NCI-H2029 treated with DMSO at 0.1 percent for 48 hours (cell line): ENCODE results near the gene SLC17A9.

Experiments
- DNase-seq: peaks from one replicate; lab custom pipeline; 2025; lab: John Stamatoyannopoulos, UW

The SLC17A9 gene

DNA sequence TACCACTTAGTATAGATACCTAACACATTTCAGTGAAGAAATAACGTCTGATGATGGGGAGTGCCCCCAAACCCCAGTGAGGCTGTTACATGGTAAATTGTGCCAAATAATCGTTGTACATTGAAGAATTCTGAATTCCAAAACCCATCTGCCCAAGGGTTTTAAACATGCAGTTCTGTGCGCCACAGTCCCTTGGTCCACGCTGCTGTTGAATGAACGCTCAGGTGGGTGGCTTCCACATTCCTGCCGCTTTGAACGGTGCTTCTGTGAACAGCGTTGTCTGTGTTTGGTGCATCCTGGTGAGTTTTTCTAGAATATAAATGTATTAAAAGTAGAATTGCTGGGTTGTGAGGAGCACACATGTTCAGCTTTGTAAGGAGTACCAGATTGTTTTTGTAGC is 11.6 kb upstream of the SLC17A9 start:
- no peak for DNase-seq

DNA sequence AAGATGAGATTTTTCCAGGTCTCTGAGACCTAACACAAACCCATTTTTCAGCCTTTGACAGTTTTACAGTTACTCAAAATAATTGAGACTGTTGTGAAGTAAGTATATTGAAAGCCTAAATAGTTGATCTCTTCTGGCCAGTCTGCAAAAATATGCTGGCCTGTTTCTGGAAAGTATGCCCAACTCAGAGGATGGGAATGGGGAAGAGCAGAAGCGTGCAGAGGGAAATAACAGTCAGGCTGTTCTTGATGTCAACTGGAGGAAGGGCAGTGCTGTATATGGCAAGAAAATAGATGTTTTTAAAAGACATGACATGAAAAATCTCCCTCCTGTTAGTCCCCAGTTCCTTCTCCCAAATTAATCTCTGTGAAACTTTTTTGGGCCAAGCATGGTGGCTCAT is 10.7 kb upstream of the SLC17A9 start:
- no peak for DNase-seq

- no peak for DNase-seq
Measured at GRCh38 chr20:62942456-62942855, 10.1 kb upstream of the SLC17A9 start.

- no peak for DNase-seq
Measured at GRCh38 chr20:62943396-62943795, 9.1 kb upstream of the SLC17A9 start.

- DNase-seq, result no peak
Measured at GRCh38 chr20:62944184-62944583, 8.3 kb upstream of the SLC17A9 start.

- no peak for DNase-seq
Measured at GRCh38 chr20:62944746-62945145, 7.8 kb upstream of the SLC17A9 start.

DNA sequence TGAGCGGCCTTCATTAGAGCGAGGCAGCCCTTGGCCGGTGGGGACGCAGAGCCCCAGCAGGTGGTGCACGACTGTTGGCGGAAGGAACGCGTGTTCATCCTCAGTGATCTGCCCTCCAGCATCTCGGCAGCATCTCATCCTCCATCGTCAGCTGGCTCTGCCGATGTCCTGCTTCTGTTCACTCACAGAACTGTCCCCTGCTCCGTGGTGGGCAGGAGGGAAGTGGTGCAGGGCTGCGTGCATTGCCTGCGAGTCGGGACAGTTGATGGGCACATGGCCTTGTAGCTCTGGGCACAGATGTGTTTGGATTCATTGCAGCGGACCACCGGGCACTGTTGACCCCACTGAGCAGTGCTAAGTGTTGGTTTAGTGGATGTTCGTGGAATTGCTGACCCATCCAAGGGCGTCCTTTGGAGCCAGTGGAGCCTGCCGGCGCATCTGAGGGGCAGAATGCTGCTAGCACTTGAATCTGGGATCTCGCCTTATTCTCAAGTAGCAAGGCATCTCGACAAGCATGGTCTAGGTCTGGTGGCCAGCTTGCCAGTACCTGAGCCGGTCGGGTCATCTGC is 6.7 kb upstream of the SLC17A9 start:
- DNase-seq, result no peak

DNA sequence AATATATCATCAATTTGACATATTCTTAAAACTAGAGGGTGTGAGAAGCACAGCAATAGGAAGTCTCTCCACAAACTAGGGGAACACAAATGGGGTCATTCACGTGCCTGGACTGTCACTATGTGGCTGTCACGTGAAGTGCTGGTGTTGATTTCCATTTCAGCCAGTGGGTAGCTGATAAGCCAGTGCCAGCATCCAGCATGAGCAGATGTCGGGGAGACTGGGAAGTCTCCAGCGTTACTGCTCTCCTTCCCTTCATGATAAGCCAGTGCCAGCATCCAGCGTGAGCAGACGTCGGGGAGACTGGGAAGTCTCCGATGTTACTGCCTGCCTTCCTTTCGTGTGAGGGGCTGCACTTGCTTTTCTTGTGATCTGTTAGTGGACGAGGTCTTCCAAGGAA is 5.6 kb upstream of the SLC17A9 start:
- no peak for DNase-seq

DNA sequence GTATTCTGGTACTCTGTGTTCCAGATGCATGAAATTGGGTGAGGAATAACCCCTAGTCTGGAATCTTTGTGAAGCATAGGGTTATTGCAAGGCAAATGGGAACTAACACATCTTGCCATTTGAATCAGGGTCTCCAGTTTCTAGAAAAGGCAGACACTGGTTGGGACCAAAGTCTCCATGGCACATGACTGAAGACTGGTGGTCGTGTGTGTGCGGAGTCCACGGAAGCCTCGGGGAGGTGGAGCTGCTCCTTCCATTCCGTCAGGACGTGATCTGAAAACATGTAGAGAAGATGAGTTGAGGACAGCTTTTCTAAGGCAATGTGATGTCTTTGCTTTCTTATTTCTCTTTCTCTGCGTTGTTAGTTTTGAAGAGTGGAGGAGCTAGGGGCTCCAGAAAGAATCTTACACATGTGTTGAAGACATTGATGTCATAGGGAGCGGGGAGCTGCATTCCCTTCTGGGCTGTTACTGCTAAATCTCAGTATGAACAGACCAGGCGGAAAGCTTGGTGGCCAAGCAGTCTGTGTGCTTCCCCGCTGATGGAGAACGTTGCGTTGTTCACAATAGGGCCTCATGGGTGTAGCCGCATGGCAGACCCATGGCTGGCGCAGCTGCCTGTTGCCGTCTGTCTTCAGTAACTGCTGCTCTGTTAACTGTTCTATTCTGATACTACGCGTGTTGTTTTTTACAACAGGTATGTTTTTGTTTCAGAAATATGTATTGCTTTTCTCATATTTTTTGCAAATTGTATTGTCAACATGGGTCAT is 4.8 kb upstream of the SLC17A9 start:
- no peak for DNase-seq

GRCh38 chr20:62949153-62949821 is 3.2 kb upstream of the SLC17A9 start:
- no peak for DNase-seq

- no peak for DNase-seq
Measured at GRCh38 chr20:62949962-62950361, 2.5 kb upstream of the SLC17A9 start.

- no peak for DNase-seq
Measured at GRCh38 chr20:62950741-62951140, 1.8 kb upstream of the SLC17A9 start.

- DNase-seq, result no peak
Measured at GRCh38 chr20:62951143-62951895, 1.2 kb upstream of the SLC17A9 start.

DNA sequence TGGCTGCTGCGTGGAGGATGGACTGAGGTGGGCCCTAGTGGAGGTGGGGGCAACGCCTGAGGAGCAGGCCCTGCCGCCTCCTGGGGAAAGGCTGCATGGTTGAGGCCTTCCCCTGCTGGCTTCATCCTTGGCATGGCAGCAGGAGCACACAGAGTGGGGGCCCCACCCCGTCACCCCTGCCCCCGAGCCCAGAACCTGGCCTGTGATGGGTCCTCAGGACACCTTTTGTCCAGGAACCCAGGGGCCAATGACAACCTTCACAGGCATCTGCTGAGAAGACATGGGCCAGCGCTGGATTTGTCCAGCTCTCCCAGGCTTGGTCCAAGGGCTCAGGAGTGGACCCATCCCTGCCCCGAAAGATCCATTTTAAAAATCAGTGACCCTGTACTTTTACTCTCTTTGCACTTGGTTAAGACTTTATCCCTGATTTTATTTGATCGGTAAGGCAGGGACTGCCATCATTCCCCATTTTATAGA is 575 bp upstream of the SLC17A9 start:
- no peak for DNase-seq

DNA sequence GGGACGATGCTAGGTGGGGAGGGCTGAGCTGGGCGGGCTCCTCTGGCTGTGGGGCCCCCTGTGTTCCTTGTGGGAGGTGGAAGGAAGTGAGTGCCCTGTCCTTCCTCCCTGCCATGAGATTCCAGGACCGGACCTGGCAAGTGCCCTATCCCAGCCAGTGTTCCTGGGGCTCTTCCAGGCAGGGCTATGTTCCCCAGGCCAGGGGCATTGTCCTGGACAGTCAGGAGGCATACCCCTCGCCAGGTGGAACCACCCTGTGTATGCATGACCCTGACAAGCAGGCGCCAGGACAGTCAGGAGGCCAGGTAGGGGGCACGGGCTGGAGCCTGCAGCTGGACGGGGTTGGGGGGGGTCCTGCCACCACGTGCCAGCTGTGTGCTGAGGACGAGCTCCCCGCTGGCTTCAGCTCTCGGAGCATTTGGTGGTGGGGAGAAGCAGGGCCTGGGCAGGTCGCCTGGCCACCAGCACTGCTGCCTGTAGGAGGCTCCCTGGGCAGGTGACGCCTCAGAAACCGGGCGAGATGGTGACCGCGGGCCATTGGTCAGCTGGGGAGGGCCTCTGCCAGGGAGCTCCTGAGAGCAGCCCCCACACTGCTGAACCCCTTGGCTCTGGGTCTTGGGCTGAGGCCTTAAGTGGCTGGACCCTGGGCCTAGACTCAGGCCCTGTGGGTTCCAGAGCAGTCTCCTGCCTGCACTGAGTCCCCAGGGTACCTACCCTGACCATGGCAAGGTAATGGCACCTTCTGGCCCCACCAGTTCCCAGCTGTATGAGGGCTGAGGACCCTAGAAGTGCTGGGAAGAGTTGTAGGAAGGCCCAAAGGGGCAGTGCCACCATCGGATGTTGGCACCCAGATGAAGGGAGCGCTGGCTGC is 694 bp downstream of the SLC17A9 start:
- no peak for DNase-seq

DNA sequence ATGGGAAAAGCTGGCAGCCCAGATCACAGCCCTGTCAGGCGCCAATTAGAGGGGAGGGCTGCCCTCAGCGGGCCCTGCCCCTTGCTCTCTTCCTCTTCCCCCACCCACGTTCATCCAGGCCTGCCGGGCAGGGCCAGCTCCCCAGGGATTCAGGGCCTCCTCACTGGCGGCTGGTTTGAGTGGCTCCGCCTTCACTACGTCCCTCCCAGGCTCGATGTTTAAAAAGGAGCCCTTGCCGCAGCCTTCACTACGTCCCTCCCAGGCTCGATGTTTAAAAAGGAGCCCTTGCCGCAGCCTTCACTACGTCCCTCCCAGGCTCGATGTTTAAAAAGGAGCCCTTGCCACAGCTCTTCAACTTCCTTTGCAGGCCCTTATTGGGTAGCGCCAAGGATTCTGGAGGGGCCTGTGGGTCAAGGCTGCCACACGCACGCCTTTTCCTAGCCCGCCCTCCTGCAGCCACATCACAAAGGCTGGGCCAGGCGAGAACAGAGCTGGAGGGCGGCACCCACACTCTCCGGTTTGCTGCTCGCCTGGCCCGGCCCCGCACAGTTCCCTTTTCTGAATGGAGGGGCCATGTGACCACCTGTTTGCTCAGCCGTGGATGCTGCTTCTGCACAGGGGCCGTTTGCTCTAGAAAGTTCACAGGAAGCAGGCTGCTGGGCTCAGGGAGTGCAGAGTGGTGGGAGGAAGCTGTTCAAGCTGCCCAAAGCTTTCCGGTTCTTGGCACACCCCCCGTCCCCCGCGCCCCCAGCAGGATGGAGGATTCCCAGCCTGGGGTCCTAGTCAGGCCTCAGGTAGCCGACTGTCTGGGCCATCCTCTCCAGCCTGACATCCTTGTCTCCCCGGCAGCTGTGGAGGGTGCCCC is 1.6 kb downstream of the SLC17A9 start:
- no peak for DNase-seq

- no peak for DNase-seq
Measured at GRCh38 chr20:62955519-62956386, 3.2 kb downstream of the SLC17A9 start.

DNA sequence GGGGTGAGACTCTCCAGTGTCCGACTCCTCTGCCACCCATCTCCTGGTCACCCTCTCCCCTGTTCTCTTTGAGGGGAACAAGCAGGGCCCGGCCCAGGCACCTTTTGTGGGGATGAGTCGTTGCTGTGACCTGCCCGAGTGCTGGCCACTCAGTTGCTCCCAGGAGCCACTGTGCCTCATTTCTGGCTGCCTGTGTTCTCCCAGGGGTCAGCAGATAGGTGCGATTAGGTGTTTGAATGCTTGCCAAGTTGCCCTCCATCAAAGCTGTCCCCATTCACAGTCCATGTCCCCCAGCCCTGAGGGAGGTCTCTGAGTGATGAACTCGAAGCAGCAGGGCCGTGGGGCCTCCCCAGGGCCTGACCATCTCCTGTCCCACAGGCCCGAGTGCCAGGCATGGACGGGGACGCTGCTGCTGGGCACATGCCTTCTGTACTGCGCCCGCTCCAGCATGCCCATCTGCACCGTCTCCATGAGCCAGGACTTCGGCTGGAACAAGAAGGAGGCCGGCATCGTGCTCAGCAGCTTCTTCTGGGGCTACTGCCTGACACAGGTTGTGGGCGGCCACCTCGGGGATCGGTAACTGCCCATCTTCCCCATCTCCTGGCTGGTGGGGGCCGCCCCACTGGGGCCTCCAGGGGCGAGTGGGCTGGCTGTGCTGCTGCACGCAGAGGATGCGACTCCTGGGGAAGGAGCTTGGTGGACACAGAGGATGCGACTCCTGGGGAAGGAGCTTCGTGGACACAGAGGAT is 4.1 kb downstream of the SLC17A9 start:
- DNase-seq, result no peak
